ENCODE results near the gene EHD4. TPM values are rescaled to one million over a fixed set of nuclear protein-coding genes. Genes with fewer than 3 reads are reported as not detected.

Gene EHD4
- total and polyA plus RNA-seq, 9 of the 15 experiments (the other 6 are each of a cell fraction or from before 2014, with no cell fraction given): 0.89 to 10.3 (median 6.4) TPM

GRCh38 chr15:41983621-41984571 lies 11.5 kb upstream of the EHD4 start (continued):
- TF ChIP-seq HINFP (tag; conservative IDR thresholded peaks at IDR 0.05; ENCODE audit: low read depth): no peak

- Histone ChIP-seq H3K4me3 (no peak overlapping the region), H3K4me1 (replicated peaks in 1 of 2; ENCODE audit: control insufficient read depth in 2 of 2, insufficient read depth in 2 of 2, low read length in 2 of 2) (peaks cover 13 to 30% of the 10 kb centered on the region in 2 experiments), H3K9me1 (ENCODE audit: control insufficient read depth, insufficient read depth, low read length) (peaks cover 4% of the 10 kb centered on the region), H3K4me2 (ENCODE audit: insufficient read depth, low read length) (no peak overlapping the region), H3K9me3 (replicated peaks; ENCODE audit: control insufficient read depth, insufficient read depth, low read depth, low read length) (no peaks in the 10 kb centered on the region), H3K27me3 (ENCODE audit: control insufficient read depth in 2 of 2, insufficient read depth in 2 of 2, low read length in 2 of 2) (peaks cover 21 to 38% of the 10 kb centered on the region in 2 experiments; a peak in 4 of 5 replicates), H3K79me2 (ENCODE audit: control insufficient read depth, insufficient read depth, low read length) (no peaks in the 10 kb centered on the region), H3K36me3 (ENCODE audit: control insufficient read depth, insufficient read depth, low read length) (no peaks in the 10 kb centered on the region), H3K9ac (ENCODE audit: insufficient read depth in 1 of 2, low read depth in 2 of 2, low read length in 2 of 2) (no peak overlapping the region), H2AFZ (ENCODE audit: low read depth, low read length) (no peak overlapping the region), H3K27ac (ENCODE audit: extremely low read depth, low read depth, low read length) (no peak overlapping the region), H4K20me1 (replicated peaks; ENCODE audit: control insufficient read depth, insufficient read depth, low read length) (no peaks in the 10 kb centered on the region)
- TF ChIP-seq FOXP1 (CRISPR knock-in tag; IDR thresholded peaks at IDR 0.05) (no peak), THAP7 (CRISPR knock-in tag; IDR thresholded peaks at IDR 0.05) (no peak), MEF2A (IDR thresholded peaks at IDR 0.05; ENCODE audit: control insufficient read depth, low read depth, low read length) (no peak), ZNF324 (CRISPR knock-in tag; IDR thresholded peaks at IDR 0.05) (no peak), LEF1 (IDR thresholded peaks at IDR 0.05) (no peak), ZNF518B (CRISPR knock-in tag; IDR thresholded peaks at IDR 0.05) (no peak), ZNF384 (IDR thresholded peaks at IDR 0.05; ENCODE audit: low read depth, low read length) (no peak), RUNX1 (IDR thresholded peaks at IDR 0.05; ENCODE audit: low read depth) (no peak)
- BruUV-seq (replicated peaks): no TSS peak
- DNase-seq (ENCODE audit: extremely low read depth in 1 of 4, low spot score in 3 of 4): no peak
- intact Hi-C loops (cut with micrococcal nuclease) (loop anchor here (10.0 kb wide), 1 partner anchor 492 kb away; no protein-coding TSS in a partner anchor), in situ Hi-C loops (cut with MboI) (no loop called here)
- ChIA-PET CTCF (ENCODE audit: low intra/inter-chr PET ratio) (no interaction called here), POLR2A (interaction anchor here (0.7 to 1.6 kb wide), 5 partner anchors 10 to 343 kb away, joined by 3 to 5 read pairs (median 4); partner anchors contain the start of gene EHD4)
- FAIRE-seq: no peak
- 33% methylated on average over 6 of the region's 7 CpGs for WGBS (ENCODE audit: insufficient coverage, low coverage, missing lambda C conversion rate)
- no peak for ATAC-seq
These were observed 10.9 kb upstream of the EHD4 start for GRCh38 chr15:41983221-41983620.

Measured in K562 (cell line).